Measurements from ENCODE around the gene ALMS1. TPM values are rescaled to one million over a fixed set of nuclear protein-coding genes. Genes with fewer than 3 reads are reported as not detected.

Gene ALMS1
- total and polyA plus RNA-seq, 9 of the 15 experiments (the other 6 are each of a cell fraction or from before 2014, with no cell fraction given), result 1.4 to 26.3 (median 13.6) TPM

- intact Hi-C loops (cut with micrococcal nuclease), result no loop called here
- ATAC-seq (no peak), FAIRE-seq (no peak), DNase-seq (ENCODE audit: extremely low read depth in 1 of 4, low spot score in 3 of 4) (no peak)
- H3K9ac ChIP-seq (ENCODE audit: insufficient read depth in 1 of 2, low read depth in 2 of 2, low read length in 2 of 2), result no peak overlapping the region
- peaks cover 5 to 6% of the 10 kb centered on the region in 2 experiments; a peak in 3 of 5 replicates for H3K27me3 ChIP-seq (ENCODE audit: control insufficient read depth in 2 of 2, insufficient read depth in 2 of 2, low read length in 2 of 2)
- in situ Hi-C loops (cut with MboI), result no loop called here
- ChIA-PET CTCF (ENCODE audit: low intra/inter-chr PET ratio) (no interaction called here), POLR2A (no interaction called here)
- no peaks in the 10 kb centered on the region for H4K20me1 ChIP-seq (replicated peaks; ENCODE audit: control insufficient read depth, insufficient read depth, low read length)
- no peaks in the 10 kb centered on the region for H3K79me2 ChIP-seq (ENCODE audit: control insufficient read depth, insufficient read depth, low read length)
- no peaks in the 10 kb centered on the region for H3K36me3 ChIP-seq (ENCODE audit: control insufficient read depth, insufficient read depth, low read length)
- no peak overlapping the region for H3K4me3 ChIP-seq
- 1% methylated on average over 4 of the region's 4 CpGs for WGBS (ENCODE audit: insufficient coverage, low coverage, missing lambda C conversion rate)
- no peaks in the 10 kb centered on the region for H3K9me3 ChIP-seq (replicated peaks; ENCODE audit: control insufficient read depth, insufficient read depth, low read depth, low read length)
- no peak overlapping the region for H2AFZ ChIP-seq (ENCODE audit: low read depth, low read length)
- H3K27ac ChIP-seq (ENCODE audit: extremely low read depth, low read depth, low read length), result no peak overlapping the region
- BruUV-seq (replicated peaks), result no TSS peak
- H3K9me1 ChIP-seq (ENCODE audit: control insufficient read depth, insufficient read depth, low read length), result no peaks in the 10 kb centered on the region
- no peak for TF ChIP-seq TCF3 (CRISPR knock-in tag; IDR thresholded peaks at IDR 0.05)
- TF ChIP-seq RBBP5 (IDR thresholded peaks at IDR 0.05; ENCODE audit: borderline replicate concordance, insufficient read depth, low read length, poor library complexity, severe bottlenecking), result no peak
- TF ChIP-seq ZNF140 (CRISPR knock-in tag; IDR thresholded peaks at IDR 0.05), result no peak
- no peak for TF ChIP-seq HNRNPK (IDR thresholded peaks at IDR 0.05; ENCODE audit: low read depth, low read length, poor library complexity, severe bottlenecking)
- no peak for TF ChIP-seq KAT2B (IDR thresholded peaks at IDR 0.05; ENCODE audit: low read depth, low read length)
- no peak for TF ChIP-seq EGR1 (conservative IDR thresholded peaks at IDR 0.05)
- no peaks in the 10 kb centered on the region for H3K4me1 ChIP-seq (replicated peaks in 1 of 2; ENCODE audit: control insufficient read depth in 2 of 2, insufficient read depth in 2 of 2, low read length in 2 of 2)
- H3K4me2 ChIP-seq (ENCODE audit: insufficient read depth, low read length), result no peak overlapping the region
Measured at GRCh38 chr2:73350035-73350691, 35.5 kb upstream of the ALMS1 start.

All from K562 (cell line).